ENCODE data around the gene TOM1L1.
"Not testable (repeated sequence)": the region's sequence is repeated elsewhere in the genome, so short reads cannot be mapped to it uniquely, and the experiment has no call there.

The TOM1L1 gene

DNA sequence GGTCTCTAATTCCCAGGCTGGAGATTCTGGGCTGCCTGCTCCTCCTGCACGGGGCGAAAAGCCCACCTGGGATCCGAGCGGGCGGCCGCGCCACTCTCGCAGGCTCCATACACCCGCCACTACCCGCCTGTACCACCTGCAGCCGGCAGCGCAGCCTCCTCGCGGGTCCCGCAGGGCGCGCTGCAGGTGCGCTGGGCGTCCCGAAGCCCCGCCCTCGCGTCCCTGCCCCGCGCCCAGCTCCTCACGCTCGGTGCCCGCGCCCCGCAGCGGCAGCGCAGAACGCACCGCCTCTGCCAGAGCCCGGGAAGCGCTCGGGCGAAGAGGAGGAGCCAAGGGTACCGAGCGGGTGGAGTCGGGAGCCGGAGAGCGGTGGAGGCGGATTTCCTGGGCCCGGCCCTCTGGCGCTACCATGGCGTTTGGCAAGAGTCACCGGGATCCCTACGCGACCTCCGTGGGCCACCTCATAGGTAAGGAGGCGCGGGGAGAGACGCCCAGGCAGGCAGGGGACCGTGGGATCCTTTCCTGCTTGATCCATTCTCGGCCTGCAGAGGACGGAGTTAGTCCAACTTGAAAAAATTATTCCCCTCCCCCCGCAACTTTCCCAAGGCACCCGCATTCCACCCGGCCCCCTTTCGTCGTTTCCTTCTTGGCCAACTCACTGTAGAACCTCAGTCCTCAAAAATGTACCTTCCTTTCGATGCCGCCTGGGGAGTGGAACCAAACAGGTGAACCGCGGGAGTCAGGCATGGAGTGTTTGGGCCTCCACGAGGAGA, at the start of gene TOM1L1:
Gene TOM1L1 (plus strand): TSS at position 396 of the 773 bp plus-strand sequence. CDS start 14 bp downstream, at position 410.
- DNase-seq = no peak

DNA sequence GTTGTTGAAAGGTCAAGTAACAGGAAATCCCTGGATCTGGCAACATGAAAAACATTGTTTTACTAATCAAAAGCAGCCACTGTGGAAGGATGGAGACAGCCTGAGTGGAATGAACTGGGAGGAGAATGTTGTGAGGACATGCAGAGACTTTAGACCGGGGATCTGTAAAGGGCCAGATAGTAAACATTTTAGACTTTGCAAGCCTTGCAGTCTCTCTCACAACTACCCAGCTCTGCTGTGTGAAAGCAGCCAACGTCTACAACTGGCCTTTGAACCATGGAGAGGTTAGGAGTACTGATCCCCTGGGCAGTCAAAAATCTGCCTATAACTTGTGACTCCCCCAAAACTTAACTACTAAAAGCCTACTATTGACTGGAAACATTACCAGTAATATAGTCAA, 41.5 kb upstream of the TOM1L1 start:
- no peak for DNase-seq

GRCh38 chr17:54860617-54861470, 39.8 kb upstream of the TOM1L1 start:
- no peak for DNase-seq

DNA sequence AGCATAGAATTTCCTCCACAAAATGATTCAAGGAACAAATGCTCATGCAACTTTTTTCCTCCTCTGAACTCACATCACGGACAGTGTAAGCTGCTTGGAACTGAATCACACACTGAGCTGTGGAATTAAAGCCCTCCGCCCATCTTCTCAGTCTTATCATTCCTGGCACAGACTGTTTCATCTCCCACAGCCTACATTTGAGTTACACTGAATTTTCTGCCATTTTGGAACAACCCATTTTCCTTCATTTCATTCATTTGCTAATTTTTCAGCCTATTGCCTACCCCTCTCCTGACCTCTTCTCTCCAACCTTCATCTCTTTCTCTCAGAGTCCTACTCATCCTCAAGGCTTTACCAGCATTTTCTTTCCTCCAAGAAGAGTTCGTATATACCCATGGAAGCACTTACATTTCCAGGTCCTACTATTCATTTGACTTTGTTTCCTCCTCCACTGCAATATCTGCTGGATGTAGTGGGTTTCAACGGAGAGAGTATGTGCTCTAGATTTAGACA, 39.1 kb upstream of the TOM1L1 start:
- no peak for DNase-seq

GRCh38 chr17:54863176-54863575, 37.5 kb upstream of the TOM1L1 start:
- DNase-seq = no peak

DNA sequence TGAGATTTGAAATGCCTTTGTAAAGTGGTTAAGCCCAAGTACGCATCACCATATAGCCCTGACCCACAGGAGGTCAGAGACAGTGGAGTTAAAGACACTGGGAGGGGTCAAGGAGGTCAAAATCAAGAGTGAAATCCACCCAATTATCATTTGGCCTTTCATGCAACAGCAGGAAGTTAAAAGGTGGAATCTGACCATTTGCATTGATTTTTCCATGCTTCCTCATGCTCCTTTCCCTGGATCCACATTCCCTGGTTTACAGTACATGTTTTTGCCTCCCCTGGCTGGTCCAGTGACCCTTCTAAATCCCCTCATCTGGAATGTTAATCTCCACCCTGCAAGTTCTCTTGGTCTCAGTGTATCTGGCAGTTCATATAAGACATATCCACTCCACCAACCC, 36.6 kb upstream of the TOM1L1 start:
- no peak for DNase-seq

- DNase-seq = no peak
Measured at GRCh38 chr17:54864636-54865356, 35.9 kb upstream of the TOM1L1 start.

- DNase-seq = no peak
Measured at GRCh38 chr17:54867634-54868033, 33.0 kb upstream of the TOM1L1 start.

- DNase-seq = no peak
Measured at GRCh38 chr17:54870671-54871175, 29.9 kb upstream of the TOM1L1 start.

DNA sequence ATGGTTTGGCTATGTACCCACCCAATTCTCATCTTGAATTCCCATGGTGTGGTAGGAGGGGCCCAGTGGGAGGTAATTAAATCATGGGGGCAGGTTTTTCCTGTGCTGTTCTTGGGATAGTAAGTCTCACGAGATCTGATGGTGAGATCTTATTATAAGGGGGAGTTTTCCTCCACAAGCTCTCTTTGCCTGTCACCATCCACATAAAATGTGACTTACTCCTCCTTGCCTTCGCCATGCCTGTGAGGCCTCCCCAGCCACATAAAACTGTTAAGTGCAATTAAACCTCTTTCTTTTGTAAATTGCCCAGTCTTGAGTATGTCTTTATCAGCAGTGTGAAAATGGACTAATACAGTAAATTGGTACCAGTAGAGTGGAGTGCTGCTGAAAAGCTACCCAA, 24.7 kb upstream of the TOM1L1 start:
- DNase-seq = not testable (repeated sequence)

- no peak for DNase-seq
Measured at GRCh38 chr17:54876656-54877195, 23.9 kb upstream of the TOM1L1 start.

- DNase-seq = no peak
Measured at GRCh38 chr17:54881255-54881972, 19.2 kb upstream of the TOM1L1 start.

DNA sequence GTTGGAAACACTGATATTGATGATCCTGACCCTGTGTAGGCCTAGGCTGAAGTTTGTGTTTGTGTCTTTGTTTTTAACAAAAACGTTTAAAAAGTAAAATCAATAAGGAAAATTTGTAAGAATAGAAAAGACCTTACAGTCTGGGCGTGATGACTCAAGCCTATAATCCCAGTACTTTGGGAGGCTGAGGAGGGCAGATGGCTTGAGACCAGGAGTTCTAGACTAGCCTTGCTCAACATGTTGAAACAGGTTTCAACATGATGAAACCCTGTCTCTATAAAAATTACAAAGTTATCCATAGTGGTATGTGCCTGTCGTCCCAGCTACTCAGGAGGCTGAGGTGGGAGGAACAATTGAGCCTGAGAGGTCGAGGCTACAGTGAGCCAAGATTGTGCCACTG, 18.3 kb upstream of the TOM1L1 start:
- DNase-seq = no peak

GRCh38 chr17:54882950-54883349, 17.7 kb upstream of the TOM1L1 start:
- no peak for DNase-seq

- no peak for DNase-seq
Measured at GRCh38 chr17:54883939-54884338, 16.7 kb upstream of the TOM1L1 start.

DNA sequence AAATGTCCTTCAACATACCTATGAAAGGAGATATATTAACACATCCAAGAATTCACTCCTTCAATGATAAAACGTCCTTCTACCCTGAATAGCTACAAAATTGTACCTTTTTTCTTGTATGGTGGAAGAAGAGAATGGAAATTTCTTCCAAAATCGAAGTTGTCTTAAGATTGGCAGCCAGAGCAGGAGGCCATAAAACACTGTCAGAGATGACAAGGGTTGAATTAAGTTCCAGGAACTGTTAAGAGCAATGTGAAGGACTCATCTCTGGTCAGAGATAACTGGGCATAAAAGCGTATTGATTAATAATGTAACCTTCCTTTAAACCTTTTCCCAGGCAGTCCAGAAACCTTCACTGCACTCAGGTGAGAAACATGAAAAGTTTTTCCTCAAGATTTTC, 12.9 kb upstream of the TOM1L1 start:
- no peak for DNase-seq

GRCh38 chr17:54888254-54888653, 12.4 kb upstream of the TOM1L1 start:
- no peak for DNase-seq

GRCh38 chr17:54888981-54889380, 11.7 kb upstream of the TOM1L1 start:
- DNase-seq = no peak

- DNase-seq = peak; percentile 18
Measured at GRCh38 chr17:54891176-54891821, 9.4 kb upstream of the TOM1L1 start.

GRCh38 chr17:54892360-54892759, 8.3 kb upstream of the TOM1L1 start:
- DNase-seq = no peak

GRCh38 chr17:54898576-54898975, 2.1 kb upstream of the TOM1L1 start:
- DNase-seq = no peak
